Thymus (tissue), 11 donors: Measurements from ENCODE around the gene UBR4. TPM values are rescaled to one million over a fixed set of nuclear protein-coding genes. Genes with fewer than 3 reads are reported as not detected.
"Not testable (repeated sequence)": the region's sequence is repeated elsewhere in the genome, so short reads cannot be mapped to it uniquely, and the experiment has no call there.

Experiments used
- DNase-seq, 9 donors: peaks; one replicate each; pipeline ENCODE4 v3.0.0-alpha.2; 2013; ENCODE audit warnings: low spot score in 9 of 9, low read depth in 6 of 9, missing footprints in 1 of 9
- H3K27ac ChIP-seq, 2 donors: one replicate each; pipeline ENCODE4 v1.5.1; 2013; ENCODE audit warnings: control low read depth in 1 of 2, low read depth in 1 of 2, low read length in 1 of 2, mild to moderate bottlenecking in 1 of 2, moderate library complexity in 1 of 2
- H3K27me3 ChIP-seq, 2 donors: one replicate each; pipeline ENCODE4 v1.5.1; 2013; ENCODE audit warnings: low read length in 1 of 2; ENCODE audit not compliant: control insufficient read depth in 2 of 2, insufficient read depth in 1 of 2
- H3K36me3 ChIP-seq, 2 donors: one replicate each; pipeline ENCODE4 v1.5.1; 2013; ENCODE audit warnings: low read length in 1 of 2, mild to moderate bottlenecking in 1 of 2, moderate library complexity in 1 of 2; ENCODE audit not compliant: control insufficient read depth in 2 of 2, insufficient read depth in 2 of 2
- H3K4me1 ChIP-seq, 2 donors: one replicate each; pipeline ENCODE4 v1.5.1; 2013; ENCODE audit warnings: low read length in 2 of 2; ENCODE audit not compliant: control insufficient read depth in 2 of 2, insufficient read depth in 2 of 2
- H3K4me3 ChIP-seq, 2 donors: one replicate each; pipeline ENCODE4 v1.5.1; 2013; ENCODE audit warnings: low read length in 2 of 2, control low read depth in 1 of 2, mild to moderate bottlenecking in 1 of 2
- H3K9me3 ChIP-seq, 2 donors: one replicate each; pipeline ENCODE4 v1.5.1; 2013; ENCODE audit warnings: low read length in 1 of 2, mild to moderate bottlenecking in 1 of 2; ENCODE audit not compliant: control insufficient read depth in 2 of 2, insufficient read depth in 1 of 2
- WGBS: extraction: QIAGEN DNeasy Blood & Tissue Kit; methylation state at CpG from one replicate; pipeline ENCODE4 v1.1.7; 2013; 5-methylcytosine and 5-hydroxymethylcytosine counted together
- polyA plus RNA-seq: library from polyadenylated mRNA; stranded (reverse); fragments of 200-250 nt; gene quantifications from one replicate; pipeline ENCODE4 v1.2.3, GENCODE V29; 2013
- total RNA-seq: library from RNA; stranded (reverse); fragments of 120-200 nt; gene quantifications from one replicate; pipeline ENCODE4 v1.2.4, GENCODE V29; 2013
- donor health status: healthy.

UBR4 gene
- total and polyA plus RNA-seq, 2 donors: 38.3 to 165 TPM

GRCh38 chr1:19222979-19223824 is 13.1 kb upstream of the UBR4 start:
- no peaks in the 10 kb centered on the region for H3K9me3 ChIP-seq
- no peak overlapping the region for H3K27ac ChIP-seq
- WGBS: 94% methylated on average over 15 of the region's 15 CpGs
- peaks cover 76 to 79% of the 10 kb centered on the region in 2 donors for H3K36me3 ChIP-seq
- no peak overlapping the region for H3K4me3 ChIP-seq
- H3K27me3 ChIP-seq: no peaks in the 10 kb centered on the region
- H3K4me1 ChIP-seq: no peaks in the 10 kb centered on the region
- DNase-seq: no peak

- no peaks in the 10 kb centered on the region for H3K4me1 ChIP-seq
- H3K27me3 ChIP-seq: no peaks in the 10 kb centered on the region
- DNase-seq: no peak
- H3K9me3 ChIP-seq: no peaks in the 10 kb centered on the region
- WGBS: 99% methylated on average over 11 of the region's 11 CpGs
- no peak overlapping the region for H3K4me3 ChIP-seq
- H3K36me3 ChIP-seq: peaks cover 76 to 79% of the 10 kb centered on the region in 2 donors
- no peak overlapping the region for H3K27ac ChIP-seq
Measured at GRCh38 chr1:19222573-19222972, 12.5 kb upstream of the UBR4 start.

GRCh38 chr1:19220991-19221390 is 10.9 kb upstream of the UBR4 start:
- Histone ChIP-seq H3K36me3 (peaks cover 66 to 70% of the 10 kb centered on the region in 2 donors), H3K9me3 (no peaks in the 10 kb centered on the region), H3K27ac (no peak overlapping the region), H3K27me3 (no peaks in the 10 kb centered on the region), H3K4me3 (no peak overlapping the region), H3K4me1 (no peaks in the 10 kb centered on the region)
- WGBS: 96% methylated on average over 7 of the region's 7 CpGs
- no peak for DNase-seq

DNA sequence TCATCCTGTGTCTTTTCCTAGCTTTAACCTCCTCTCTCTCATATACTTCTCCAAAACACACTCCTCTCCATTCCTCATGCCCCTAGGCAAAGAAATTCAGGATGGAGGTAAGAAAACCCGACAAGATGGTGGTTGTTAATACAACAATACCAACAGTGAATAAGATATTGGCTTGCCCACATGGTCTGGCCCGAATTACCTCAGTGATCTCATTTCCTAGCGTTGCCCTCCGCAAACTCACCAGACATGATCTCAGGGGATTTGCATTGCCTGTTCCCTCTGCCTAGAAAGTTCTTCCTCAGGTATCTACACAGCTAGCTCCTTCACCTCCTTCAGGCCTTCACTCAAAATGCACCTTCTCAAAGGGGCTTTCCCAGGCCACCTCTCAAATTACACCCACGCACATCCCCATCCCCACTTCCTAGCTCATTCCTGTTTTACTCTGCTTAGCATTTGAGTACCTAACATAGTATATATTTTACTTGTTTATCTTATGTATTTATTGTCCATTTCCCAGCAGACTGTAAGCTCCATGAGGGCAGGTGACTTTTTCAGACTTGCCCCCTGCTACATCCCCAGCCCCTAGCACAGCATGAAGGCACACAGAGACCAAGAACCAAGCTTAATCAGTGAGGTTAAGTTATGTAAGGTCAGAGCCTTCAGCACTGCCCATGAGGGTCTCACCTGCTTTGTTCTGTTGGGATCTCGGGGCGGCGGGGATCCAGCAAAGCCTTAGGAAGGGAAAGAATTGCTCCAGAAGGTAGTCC is 10.2 kb upstream of the UBR4 start:
- WGBS: 97% methylated on average over 8 of the region's 8 CpGs
- no peak overlapping the region for H3K27ac ChIP-seq
- no peak for DNase-seq
- H3K9me3 ChIP-seq: no peaks in the 10 kb centered on the region
- H3K36me3 ChIP-seq: peaks cover 62 to 64% of the 10 kb centered on the region in 2 donors
- no peak overlapping the region for H3K4me3 ChIP-seq
- no peaks in the 10 kb centered on the region for H3K4me1 ChIP-seq
- no peaks in the 10 kb centered on the region for H3K27me3 ChIP-seq

- Histone ChIP-seq H3K36me3 (peaks cover 57 to 62% of the 10 kb centered on the region in 2 donors), H3K4me3 (no peak overlapping the region), H3K4me1 (no peaks in the 10 kb centered on the region), H3K9me3 (no peaks in the 10 kb centered on the region), H3K27ac (no peak overlapping the region), H3K27me3 (no peaks in the 10 kb centered on the region)
- 93% methylated on average over 7 of the region's 7 CpGs for WGBS
- DNase-seq: no peak
Measured at GRCh38 chr1:19219451-19219850, 9.4 kb upstream of the UBR4 start.

GRCh38 chr1:19216585-19216984 is 6.5 kb upstream of the UBR4 start:
- WGBS: 99% methylated on average over 4 of the region's 4 CpGs
- not testable (repeated sequence) for H3K9me3 ChIP-seq, H3K4me1 ChIP-seq, H3K4me3 ChIP-seq, H3K27ac ChIP-seq, H3K27me3 ChIP-seq, DNase-seq
- H3K36me3 ChIP-seq: peaks cover 35 to 41% of the 10 kb centered on the region in 2 donors

DNA sequence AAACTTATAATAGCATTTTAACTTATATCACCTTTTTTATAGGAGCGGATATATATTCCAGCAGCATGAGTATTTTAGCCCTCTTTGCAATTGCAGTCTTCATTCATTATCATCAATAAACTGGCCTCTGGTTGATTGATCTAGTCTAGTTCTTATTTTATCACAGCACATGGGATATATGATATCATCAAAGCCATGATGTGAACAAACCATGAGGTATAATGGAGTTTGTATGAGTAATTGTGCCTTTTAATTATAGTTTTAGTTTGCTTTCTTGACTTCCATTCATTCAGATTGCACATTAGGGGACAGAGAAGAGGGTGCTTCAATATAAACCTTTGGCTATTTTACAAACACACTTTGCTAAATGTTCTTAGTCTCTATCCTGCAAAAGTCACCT is 3.5 kb upstream of the UBR4 start:
- H3K27me3 ChIP-seq: no peaks in the 10 kb centered on the region
- peaks cover 8 to 11% of the 10 kb centered on the region in 2 donors for H3K4me1 ChIP-seq
- no peaks in the 10 kb centered on the region for H3K9me3 ChIP-seq
- 97% methylated on average over 1 of the region's 1 CpG for whole genome bisulfite sequencing
- peaks cover 9 to 12% of the 10 kb centered on the region in 2 donors for H3K36me3 ChIP-seq
- H3K27ac ChIP-seq: no peak overlapping the region
- H3K4me3 ChIP-seq: no peak overlapping the region
- DNase-seq: no peak

DNA sequence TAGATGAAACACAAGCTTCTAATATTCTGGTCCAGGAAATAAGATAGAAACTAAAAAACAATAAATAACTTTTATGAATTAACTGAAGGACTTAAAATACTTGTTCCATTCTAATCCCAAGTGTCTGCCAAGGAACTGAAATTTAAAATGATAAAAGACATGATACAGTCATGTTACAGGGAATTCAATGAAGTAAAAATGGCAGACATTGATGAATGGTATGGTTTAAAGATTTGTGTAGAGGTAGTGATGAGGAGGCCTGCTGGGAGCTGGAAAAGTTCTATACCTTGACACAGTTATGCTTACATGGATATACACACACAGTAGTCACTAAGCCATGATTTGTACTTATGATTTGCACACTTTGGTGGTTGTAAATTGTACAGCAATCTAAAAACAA is 2.1 kb upstream of the UBR4 start:
- H3K9me3 ChIP-seq: no peaks in the 10 kb centered on the region
- H3K36me3 ChIP-seq: peaks cover 7 to 10% of the 10 kb centered on the region in 2 donors
- H3K27ac ChIP-seq: no peak overlapping the region
- no peak overlapping the region for H3K4me3 ChIP-seq
- peaks cover 12 to 14% of the 10 kb centered on the region in 2 donors for H3K4me1 ChIP-seq
- no peaks in the 10 kb centered on the region for H3K27me3 ChIP-seq
- no peak for DNase-seq
